Spleen (tissue), 7 donors: ENCODE data around the gene ST3GAL3.

ENCODE experiments used
- CTCF ChIP-seq, 11 experiments: fragments of 200-600 bp in 7 of 11; fragments of 450-650 bp in 4 of 11; sonication (generic) in 4 of 11; IDR thresholded peaks in 8 of 11; conservative IDR thresholded peaks in 3 of 11; 1 replicate in 7 of 11; 2 replicates in 4 of 11; pipeline versions ENCODE4 v1.4.0 to v1.8.0; 2016 to 2021; ENCODE audit warnings: antibody characterized with exemption in 11 of 11, inconsistent platforms in 4 of 11, mild to moderate bottlenecking in 1 of 11
- POLR2A ChIP-seq, 3 donors: fragments of 450-650 bp; IDR thresholded peaks; one replicate each; pipeline ENCODE4 v1.5.1; 2017; ENCODE audit warnings: antibody characterized with exemption in 3 of 3, mild to moderate bottlenecking in 1 of 3
- POLR2AphosphoS5 ChIP-seq, 3 donors: sonication (generic); formaldehyde crosslinking; IDR thresholded peaks; one replicate each; pipeline ENCODE4 v1.5.1; 2017; ENCODE audit warnings: antibody characterized with exemption in 3 of 3
- donor health status: DM: no; HTN: no; CAD: no; lungs with moderate emphysema.
- donor health status: DM: no; HTN: no; CAD: no.
- donor health status: DM: no; HTN: no; CAD: no.

DNA sequence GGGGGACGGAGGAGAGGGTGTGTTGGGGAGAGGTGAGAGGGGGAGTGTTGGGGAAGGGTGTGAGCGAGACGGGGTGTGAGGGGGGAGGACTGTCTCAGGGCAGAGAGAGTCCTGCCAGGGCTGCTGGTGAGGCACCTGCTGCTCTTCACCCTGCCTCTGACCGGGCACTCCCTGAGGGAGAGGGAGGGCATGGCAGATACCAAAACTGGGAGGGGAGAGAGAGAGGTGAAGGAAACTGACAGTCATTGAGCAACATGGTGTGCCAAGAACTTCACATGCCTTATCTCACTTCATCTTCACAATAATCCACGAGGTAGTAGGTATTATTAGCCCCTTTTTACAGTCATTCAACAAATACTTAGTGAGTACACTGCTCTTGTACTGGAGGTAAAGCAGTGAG is 164.9 kb downstream of the ST3GAL3 start:
- TF ChIP-seq CTCF (IDR thresholded peaks at IDR 0.05 in 8 of 11, conservative IDR thresholded peaks at IDR 0.05 in 3 of 11) (no peak), POLR2A (IDR thresholded peaks at IDR 0.05) (no peak), POLR2AphosphoS5 (IDR thresholded peaks at IDR 0.05) (no peak)
